ENCODE measurements around the gene DPYSL3. TPM values are rescaled to one million over a fixed set of nuclear protein-coding genes. Genes with fewer than 3 reads are reported as not detected.

The DPYSL3 gene
- total RNA-seq, 2 experiments from 2014 or later: 0.05 to 0.12 TPM

- no peaks in the 10 kb centered on the region for H3K9me3 Mint-ChIP-seq
- peaks cover 2% of the 10 kb centered on the region for H3K4me1 Mint-ChIP-seq (ENCODE audit: low read depth)
- DNase-seq: no peak
- H3K27ac Mint-ChIP-seq: no peak overlapping the region
- CTCF ChIA-PET: interaction anchor here (0.7 to 1.5 kb wide), 2 partner anchors 9 to 1846 kb away, joined by 3 to 4 read pairs; no protein-coding TSS in a partner anchor
- no peak overlapping the region for H3K4me3 Mint-ChIP-seq
- peaks cover 41% of the 10 kb centered on the region for H3K27me3 Mint-ChIP-seq (ENCODE audit: low read depth)
- H3K36me3 Mint-ChIP-seq (ENCODE audit: low read depth): no peaks in the 10 kb centered on the region
- intact Hi-C loops (cut with micrococcal nuclease): no loop called here
These were observed 51.3 kb downstream of the DPYSL3 start for GRCh38 chr5:147458581-147458980.

DNA sequence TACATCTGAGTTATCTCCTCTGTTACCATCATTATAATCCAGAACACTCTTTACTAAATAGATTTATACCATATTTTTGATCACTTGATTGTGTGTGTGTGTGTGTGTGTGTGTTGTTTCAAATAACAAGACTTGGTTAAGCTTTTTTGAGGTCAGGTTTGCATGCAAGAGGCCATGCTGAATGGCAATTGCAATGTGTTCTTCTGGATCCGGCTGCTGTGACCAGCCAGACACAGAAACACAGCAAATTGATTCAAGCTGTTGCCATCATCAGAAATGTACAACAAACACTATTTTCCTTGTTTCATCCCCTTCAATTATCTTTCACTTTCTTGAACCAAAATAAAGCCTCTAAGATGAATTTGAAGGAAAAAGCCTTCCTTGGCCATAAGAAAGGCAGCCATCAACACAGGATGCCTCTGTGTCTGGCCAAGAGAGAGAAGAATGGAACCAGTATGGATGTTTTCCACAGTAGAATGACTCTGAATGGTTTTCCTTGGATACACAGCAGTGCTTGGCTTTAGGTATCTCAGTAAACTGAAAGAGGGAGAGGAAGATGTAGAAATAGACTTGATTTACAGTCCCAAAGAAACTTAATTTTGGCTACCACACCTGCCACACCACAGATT is 53.9 kb downstream of the DPYSL3 start:
- no peak for DNase-seq
- H3K4me3 Mint-ChIP-seq: no peak overlapping the region
- peaks cover 56% of the 10 kb centered on the region for H3K27me3 Mint-ChIP-seq (ENCODE audit: low read depth)
- no peak overlapping the region for H3K27ac Mint-ChIP-seq
- H3K9me3 Mint-ChIP-seq: no peaks in the 10 kb centered on the region
- CTCF ChIA-PET: no interaction called here
- intact Hi-C loops (cut with micrococcal nuclease): no loop called here
- H3K36me3 Mint-ChIP-seq (ENCODE audit: low read depth): no peaks in the 10 kb centered on the region
- H3K4me1 Mint-ChIP-seq (ENCODE audit: low read depth): peaks cover 8% of the 10 kb centered on the region

GRCh38 chr5:147454996-147455677 is 54.7 kb downstream of the DPYSL3 start:
- Mint-ChIP-seq H3K27me3 (ENCODE audit: low read depth) (peaks cover 61% of the 10 kb centered on the region), H3K9me3 (no peaks in the 10 kb centered on the region), H3K4me3 (no peak overlapping the region), H3K27ac (no peak overlapping the region), H3K36me3 (ENCODE audit: low read depth) (no peaks in the 10 kb centered on the region), H3K4me1 (ENCODE audit: low read depth) (peaks cover 8% of the 10 kb centered on the region)
- DNase-seq: no peak
- CTCF ChIA-PET: interaction anchor here (1.4 kb wide), 1 partner anchor 27 kb away, joined by 3 read pairs; no protein-coding TSS in a partner anchor
- intact Hi-C loops (cut with micrococcal nuclease): loop anchor here (1.0 kb wide), 1 partner anchor 367 kb away; no protein-coding TSS in a partner anchor

DNA sequence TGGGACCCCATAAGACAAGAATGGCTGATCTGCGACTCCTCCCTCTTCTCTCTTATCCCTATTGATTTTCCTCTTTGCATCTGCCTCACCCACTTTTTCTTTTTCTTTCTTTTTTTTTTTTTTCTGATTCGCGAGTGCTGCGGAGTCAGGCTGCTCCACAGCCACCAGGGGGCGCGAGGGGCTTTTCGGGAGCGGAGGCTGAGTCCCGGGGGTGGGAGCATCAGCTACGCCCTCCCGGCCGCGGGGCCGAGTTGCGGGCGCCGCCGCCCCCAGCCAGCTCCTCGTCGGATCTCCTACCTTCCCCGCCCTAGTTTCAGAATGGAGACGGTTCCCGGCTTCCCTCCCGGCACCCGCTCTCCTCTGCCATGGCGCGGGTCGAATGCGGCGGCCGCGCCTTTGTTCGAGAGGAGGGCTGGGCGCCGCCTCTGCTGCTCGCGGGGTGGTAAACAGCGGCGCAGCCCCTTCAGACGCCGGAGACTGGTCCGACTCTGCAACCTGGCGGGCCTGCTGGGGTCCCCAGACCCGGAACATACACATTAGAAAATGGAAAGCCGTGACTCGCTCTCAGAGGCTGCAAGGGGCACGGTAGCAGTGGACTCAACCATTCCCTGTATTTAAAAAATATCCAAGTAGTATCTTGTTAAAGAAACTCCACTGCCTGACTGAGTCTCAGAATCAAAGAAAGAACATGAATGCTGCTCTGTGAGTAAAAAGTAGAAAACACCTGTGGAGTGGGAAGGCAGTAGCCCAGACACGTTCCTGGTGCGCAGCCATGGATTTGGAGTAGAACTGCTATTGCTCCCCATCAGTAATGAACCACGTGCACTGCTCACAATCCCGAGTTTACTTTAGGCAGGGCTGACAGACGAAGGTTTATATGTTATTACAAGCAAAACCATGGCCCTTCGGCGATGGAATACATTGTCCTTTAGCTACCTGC is 55.7 kb downstream of the DPYSL3 start:
- H3K27me3 Mint-ChIP-seq (ENCODE audit: low read depth): peaks cover 68% of the 10 kb centered on the region
- H3K27ac Mint-ChIP-seq: no peak overlapping the region
- DNase-seq: peak; percentile 74
- peaks cover 8% of the 10 kb centered on the region for H3K4me1 Mint-ChIP-seq (ENCODE audit: low read depth)
- CTCF ChIA-PET: interaction anchor here (0.6 to 1.5 kb wide), 9 partner anchors 13 to 1884 kb away, joined by 3 to 5 read pairs (median 3); no protein-coding TSS in a partner anchor
- peak overlapping the region; percentile 76 for H3K4me3 Mint-ChIP-seq
- intact Hi-C loops (cut with micrococcal nuclease): loop anchor here (1.0 kb wide), 2 partner anchors 123 to 368 kb away; no protein-coding TSS in a partner anchor
- H3K9me3 Mint-ChIP-seq: no peaks in the 10 kb centered on the region
- no peaks in the 10 kb centered on the region for H3K36me3 Mint-ChIP-seq (ENCODE audit: low read depth)

DNA sequence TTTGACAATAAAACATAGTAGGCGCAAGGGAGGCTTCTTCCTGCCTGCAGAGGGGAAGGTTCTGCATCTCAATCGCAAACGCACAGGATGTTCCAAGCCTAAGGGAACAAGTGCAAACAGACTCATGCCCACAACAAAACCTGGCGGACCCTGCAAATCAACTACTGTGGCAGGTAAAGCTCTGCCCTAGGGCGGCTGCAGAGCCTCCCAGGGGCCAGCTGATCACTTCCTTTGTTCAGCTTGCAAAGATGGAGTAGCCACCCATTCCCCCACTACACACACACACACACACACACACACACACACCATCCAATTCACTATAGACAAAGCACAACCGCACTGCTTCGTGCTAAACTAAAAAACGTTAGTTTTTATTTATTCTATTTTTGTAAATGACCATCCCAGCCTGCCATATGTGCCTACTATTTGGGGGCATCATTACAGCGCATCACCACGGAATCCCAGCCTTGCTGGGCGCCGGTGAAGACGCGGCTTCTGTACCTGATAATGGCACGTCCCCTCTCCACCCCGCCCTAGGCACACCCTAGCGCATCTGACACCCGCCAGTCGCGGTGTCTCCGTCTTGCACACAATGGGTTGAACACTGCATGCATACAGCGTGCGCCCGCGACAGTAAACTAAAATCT is 57.6 kb downstream of the DPYSL3 start:
- intact Hi-C loops (cut with micrococcal nuclease): no loop called here

DNA sequence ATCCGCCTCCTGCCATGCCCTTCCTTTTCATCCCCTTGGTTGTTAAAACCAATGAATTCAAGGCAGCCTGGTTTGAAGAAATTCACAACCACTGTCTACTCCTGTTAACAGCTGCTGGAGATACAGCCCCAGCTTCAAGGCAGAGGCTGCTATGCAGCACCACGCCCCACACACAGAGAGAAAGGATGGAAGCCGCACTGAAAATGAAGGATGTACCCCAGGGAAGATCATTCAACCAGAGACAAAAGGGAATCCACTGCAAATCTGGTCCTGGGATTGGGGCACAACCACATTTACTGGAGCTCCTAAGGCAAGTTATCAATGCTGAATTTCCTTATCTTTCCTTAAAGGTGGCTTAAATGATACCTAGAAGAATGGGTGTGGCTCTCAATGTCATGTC is 58.7 kb downstream of the DPYSL3 start:
- Mint-ChIP-seq H3K27me3 (ENCODE audit: low read depth) (peaks cover 62% of the 10 kb centered on the region), H3K9me3 (no peaks in the 10 kb centered on the region), H3K4me1 (ENCODE audit: low read depth) (peaks cover 8% of the 10 kb centered on the region), H3K27ac (no peak overlapping the region), H3K36me3 (ENCODE audit: low read depth) (no peaks in the 10 kb centered on the region), H3K4me3 (no peak overlapping the region)
- intact Hi-C loops (cut with micrococcal nuclease): no loop called here
- no peak for DNase-seq
- CTCF ChIA-PET: interaction anchor here (0.6 kb wide), 1 partner anchor 177 kb away, joined by 3 read pairs; no protein-coding TSS in a partner anchor

More for the DNA sequence above, 57.6 kb downstream of the DPYSL3 start:
- H3K36me3 Mint-ChIP-seq (ENCODE audit: low read depth): no peaks in the 10 kb centered on the region
- DNase-seq: no peak
- H3K27ac Mint-ChIP-seq: no peak overlapping the region
- H3K27me3 Mint-ChIP-seq (ENCODE audit: low read depth): peaks cover 65% of the 10 kb centered on the region
- H3K9me3 Mint-ChIP-seq: no peaks in the 10 kb centered on the region
- CTCF ChIA-PET: no interaction called here
- peak overlapping the region; percentile 5 for H3K4me3 Mint-ChIP-seq
- peaks cover 8% of the 10 kb centered on the region for H3K4me1 Mint-ChIP-seq (ENCODE audit: low read depth)

DNA sequence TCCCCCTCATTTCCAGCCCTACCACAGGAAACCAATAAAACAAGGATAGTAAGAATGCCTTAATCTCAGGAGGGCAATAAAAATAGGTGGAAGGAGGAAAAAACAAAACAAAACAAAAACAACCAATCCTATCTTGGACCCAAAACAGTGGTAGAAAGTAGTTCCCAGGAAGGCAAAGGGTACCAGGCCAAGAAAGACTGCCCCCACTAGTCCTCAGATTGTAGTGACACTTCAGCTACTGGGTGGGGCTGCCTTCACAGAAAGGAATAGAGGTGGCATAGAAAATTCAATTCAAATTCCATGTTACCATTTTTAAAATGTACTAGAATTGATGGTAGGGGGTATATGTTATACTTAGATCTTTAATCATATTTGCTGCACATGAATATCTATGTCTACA is 59.3 kb downstream of the DPYSL3 start:
- CTCF ChIA-PET: no interaction called here
- H3K4me3 Mint-ChIP-seq: no peak overlapping the region
- DNase-seq: no peak
- peaks cover 8% of the 10 kb centered on the region for H3K4me1 Mint-ChIP-seq (ENCODE audit: low read depth)
- no peaks in the 10 kb centered on the region for H3K36me3 Mint-ChIP-seq (ENCODE audit: low read depth)
- peaks cover 56% of the 10 kb centered on the region for H3K27me3 Mint-ChIP-seq (ENCODE audit: low read depth)
- no peaks in the 10 kb centered on the region for H3K9me3 Mint-ChIP-seq
- no peak overlapping the region for H3K27ac Mint-ChIP-seq
- intact Hi-C loops (cut with micrococcal nuclease): no loop called here

GRCh38 chr5:147448766-147449165 is 61.1 kb downstream of the DPYSL3 start:
- Mint-ChIP-seq H3K36me3 (ENCODE audit: low read depth) (no peaks in the 10 kb centered on the region), H3K27me3 (ENCODE audit: low read depth) (peaks cover 40% of the 10 kb centered on the region), H3K4me1 (ENCODE audit: low read depth) (peaks cover 7% of the 10 kb centered on the region), H3K4me3 (no peak overlapping the region), H3K27ac (no peak overlapping the region), H3K9me3 (no peaks in the 10 kb centered on the region)
- no peak for DNase-seq
- CTCF ChIA-PET: interaction anchor here (0.8 to 1.0 kb wide), 2 partner anchors 10 to 84 kb away, joined by 3 read pairs; no protein-coding TSS in a partner anchor
- intact Hi-C loops (cut with micrococcal nuclease): no loop called here

- Mint-ChIP-seq H3K4me3 (no peak overlapping the region), H3K27me3 (ENCODE audit: low read depth) (peaks cover 32% of the 10 kb centered on the region), H3K9me3 (no peaks in the 10 kb centered on the region), H3K4me1 (ENCODE audit: low read depth) (no peaks in the 10 kb centered on the region), H3K27ac (no peak overlapping the region), H3K36me3 (ENCODE audit: low read depth) (no peaks in the 10 kb centered on the region)
- CTCF ChIA-PET: no interaction called here
- intact Hi-C loops (cut with micrococcal nuclease): no loop called here
- DNase-seq: no peak
These were observed 63.3 kb downstream of the DPYSL3 start for GRCh38 chr5:147446523-147446922.

- CTCF ChIA-PET: no interaction called here
- Mint-ChIP-seq H3K9me3 (no peaks in the 10 kb centered on the region), H3K27me3 (ENCODE audit: low read depth) (peaks cover 27% of the 10 kb centered on the region), H3K4me3 (no peak overlapping the region), H3K36me3 (ENCODE audit: low read depth) (no peaks in the 10 kb centered on the region), H3K27ac (no peak overlapping the region), H3K4me1 (ENCODE audit: low read depth) (no peaks in the 10 kb centered on the region)
- intact Hi-C loops (cut with micrococcal nuclease): no loop called here
- DNase-seq: no peak
These were observed 64.0 kb downstream of the DPYSL3 start for GRCh38 chr5:147445917-147446316.

- DNase-seq: no peak
- H3K27me3 Mint-ChIP-seq (ENCODE audit: low read depth): peaks cover 20% of the 10 kb centered on the region
- no peaks in the 10 kb centered on the region for H3K4me1 Mint-ChIP-seq (ENCODE audit: low read depth)
- CTCF ChIA-PET: no interaction called here
- intact Hi-C loops (cut with micrococcal nuclease): no loop called here
- no peak overlapping the region for H3K4me3 Mint-ChIP-seq
- H3K9me3 Mint-ChIP-seq: no peaks in the 10 kb centered on the region
- H3K27ac Mint-ChIP-seq: no peak overlapping the region
- no peaks in the 10 kb centered on the region for H3K36me3 Mint-ChIP-seq (ENCODE audit: low read depth)
These were observed 64.8 kb downstream of the DPYSL3 start for GRCh38 chr5:147445090-147445489.

DNA sequence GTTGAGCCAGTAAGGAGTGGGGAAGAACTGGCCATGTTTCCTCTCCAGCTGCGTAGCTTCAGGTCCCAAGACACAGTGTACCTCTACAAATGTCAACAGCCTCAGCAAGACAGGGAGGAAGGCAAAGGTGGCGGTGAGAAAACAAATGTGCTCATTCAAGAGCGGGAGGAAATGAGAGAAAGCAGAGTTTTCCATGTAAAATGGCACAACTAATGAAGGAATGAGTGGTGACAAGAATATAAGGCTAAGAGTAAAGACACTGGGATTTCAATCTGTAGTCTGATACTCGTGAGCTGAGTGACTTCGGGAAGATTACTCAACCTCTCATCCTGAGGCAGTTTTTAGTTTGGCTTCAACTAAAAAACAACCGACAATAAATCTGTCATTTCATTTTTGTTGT is 67.6 kb downstream of the DPYSL3 start:
- H3K4me1 Mint-ChIP-seq (ENCODE audit: low read depth): no peaks in the 10 kb centered on the region
- H3K4me3 Mint-ChIP-seq: no peak overlapping the region
- H3K27me3 Mint-ChIP-seq (ENCODE audit: low read depth): peaks cover 6% of the 10 kb centered on the region
- no peak for DNase-seq
- H3K27ac Mint-ChIP-seq: no peak overlapping the region
- intact Hi-C loops (cut with micrococcal nuclease): no loop called here
- CTCF ChIA-PET: no interaction called here
- no peaks in the 10 kb centered on the region for H3K9me3 Mint-ChIP-seq
- H3K36me3 Mint-ChIP-seq (ENCODE audit: low read depth): no peaks in the 10 kb centered on the region
